GM13977 (cell line): ENCODE data around the gene LPGAT1.

Source experiments
- DNase-seq: peaks from one replicate; pipeline ENCODE4 v3.0.0; 2012; ENCODE audit warnings: low spot score
- in situ Hi-C: fragments of 300-500 bp; cut with MboI; formaldehyde crosslinking; loops from one replicate; pipeline ENCODE4 v1.12.0; 2022; ENCODE audit warnings: low sequenced_read_pairs, low pct_unique_long_range_greater_than_20kb, mixed read lengths, inconsistent platforms; ENCODE audit not compliant: unreplicated experiment
- TF ChIP-seq, protein P1 (sequence below): IDR thresholded peaks from 2 replicates; pipeline ENCODE4 v1.5.1; 2012; ENCODE audit warnings: mild to moderate bottlenecking, control low read depth; ENCODE audit not compliant: insufficient read depth; ENCODE audit errors: extremely low read depth, missing control alignments

LPGAT1 gene

DNA sequence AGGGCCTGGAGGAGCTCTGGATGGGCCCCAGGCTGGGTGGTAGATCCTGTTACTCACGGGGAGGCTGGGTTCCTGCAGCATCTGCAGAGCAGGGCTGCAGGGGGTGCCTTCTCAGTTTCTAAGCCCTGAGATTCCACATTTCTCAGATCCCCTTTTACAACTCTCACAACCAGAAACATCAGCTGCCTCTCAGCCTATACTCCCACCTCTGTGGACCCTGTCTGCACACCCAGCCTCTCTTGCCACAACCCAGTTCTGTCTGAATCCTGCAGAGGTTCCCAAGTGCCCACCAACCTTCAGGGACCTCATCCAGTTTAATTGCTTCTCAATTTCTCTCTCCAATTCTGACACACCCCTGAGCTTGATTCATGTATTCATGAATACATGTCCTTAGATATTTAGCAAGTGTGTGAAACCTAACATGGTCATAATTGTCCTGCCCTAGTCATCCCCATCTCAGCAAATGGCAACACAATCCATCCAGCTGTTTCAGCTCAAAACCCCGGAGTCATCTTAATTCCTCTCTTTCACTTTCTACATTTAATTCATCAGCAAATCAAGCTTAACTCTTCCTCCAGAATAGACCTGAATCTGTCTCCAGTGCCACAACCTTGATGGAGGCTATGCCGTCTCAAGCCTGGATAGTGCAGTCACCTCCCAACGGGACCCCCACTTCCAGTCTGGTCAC is 98.1 kb downstream of the LPGAT1 start:
- DNase-seq: no peak
- in situ Hi-C loops: no loop called here
- TF ChIP-seq, protein P1, sequence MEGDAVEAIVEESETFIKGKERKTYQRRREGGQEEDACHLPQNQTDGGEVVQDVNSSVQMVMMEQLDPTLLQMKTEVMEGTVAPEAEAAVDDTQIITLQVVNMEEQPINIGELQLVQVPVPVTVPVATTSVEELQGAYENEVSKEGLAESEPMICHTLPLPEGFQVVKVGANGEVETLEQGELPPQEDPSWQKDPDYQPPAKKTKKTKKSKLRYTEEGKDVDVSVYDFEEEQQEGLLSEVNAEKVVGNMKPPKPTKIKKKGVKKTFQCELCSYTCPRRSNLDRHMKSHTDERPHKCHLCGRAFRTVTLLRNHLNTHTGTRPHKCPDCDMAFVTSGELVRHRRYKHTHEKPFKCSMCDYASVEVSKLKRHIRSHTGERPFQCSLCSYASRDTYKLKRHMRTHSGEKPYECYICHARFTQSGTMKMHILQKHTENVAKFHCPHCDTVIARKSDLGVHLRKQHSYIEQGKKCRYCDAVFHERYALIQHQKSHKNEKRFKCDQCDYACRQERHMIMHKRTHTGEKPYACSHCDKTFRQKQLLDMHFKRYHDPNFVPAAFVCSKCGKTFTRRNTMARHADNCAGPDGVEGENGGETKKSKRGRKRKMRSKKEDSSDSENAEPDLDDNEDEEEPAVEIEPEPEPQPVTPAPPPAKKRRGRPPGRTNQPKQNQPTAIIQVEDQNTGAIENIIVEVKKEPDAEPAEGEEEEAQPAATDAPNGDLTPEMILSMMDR: no peak

DNA sequence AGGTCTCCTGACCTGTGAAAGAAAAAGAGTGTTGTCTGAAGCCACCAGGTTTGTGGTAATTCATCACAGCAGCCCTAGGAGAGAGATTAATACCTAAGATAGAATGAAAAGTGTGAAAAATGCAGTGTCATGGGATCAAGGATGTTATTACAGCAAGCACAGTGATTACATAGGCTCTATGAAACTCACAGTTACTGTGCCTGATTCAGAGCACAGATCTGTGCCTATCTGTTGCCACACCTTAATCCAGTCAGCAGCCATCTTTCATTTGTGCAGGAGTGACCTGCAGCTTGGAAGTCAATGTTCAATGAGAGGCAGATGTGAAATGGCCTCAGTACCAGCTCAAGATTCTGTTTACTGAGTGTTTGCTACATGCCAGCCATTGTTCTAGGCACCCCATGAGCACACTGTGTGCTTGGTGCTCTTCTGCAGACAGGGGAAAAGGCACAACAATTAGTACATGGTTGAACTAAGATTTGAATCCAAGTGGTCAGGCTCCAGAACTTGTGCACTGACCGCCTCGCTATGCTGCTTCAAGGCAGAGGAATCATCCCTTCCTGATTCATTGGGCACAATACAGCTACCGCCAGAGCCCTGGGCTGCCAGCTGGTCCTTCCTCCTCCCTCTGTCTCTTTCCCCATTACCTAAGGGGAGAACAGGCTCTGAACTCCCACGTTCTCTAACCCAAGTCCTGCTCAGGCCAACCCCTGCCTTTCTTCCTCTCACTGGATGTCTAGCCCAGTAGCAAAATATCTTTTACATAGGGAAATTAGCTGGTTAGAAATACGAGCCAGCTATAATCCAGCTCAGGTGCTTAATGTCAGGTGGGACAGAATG is 98.9 kb downstream of the LPGAT1 start:
- TF ChIP-seq, protein P1: no peak
- no peak for DNase-seq
- in situ Hi-C loops: no loop called here

DNA sequence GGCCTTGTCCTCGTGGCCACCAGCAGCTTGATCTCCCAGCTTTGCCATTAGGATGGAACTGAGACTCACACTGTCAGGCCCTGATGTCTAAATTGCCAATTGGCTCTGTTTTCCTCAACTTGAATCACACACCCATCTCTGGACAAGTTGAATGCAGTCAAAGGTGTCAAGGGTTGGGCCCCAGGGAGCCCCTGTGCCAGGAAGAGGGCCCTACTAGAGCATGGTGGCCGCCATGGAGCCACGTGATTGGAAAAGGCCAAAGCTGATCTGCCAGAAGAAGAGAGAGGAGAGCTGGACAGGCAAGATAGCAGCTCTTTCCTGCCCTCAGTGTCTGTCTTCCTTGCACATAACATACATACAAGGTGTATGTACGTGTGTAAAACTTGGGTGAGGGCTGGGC is 100.2 kb downstream of the LPGAT1 start:
- TF ChIP-seq, protein P1: no peak
- in situ Hi-C loops: no loop called here
- no peak for DNase-seq

DNA sequence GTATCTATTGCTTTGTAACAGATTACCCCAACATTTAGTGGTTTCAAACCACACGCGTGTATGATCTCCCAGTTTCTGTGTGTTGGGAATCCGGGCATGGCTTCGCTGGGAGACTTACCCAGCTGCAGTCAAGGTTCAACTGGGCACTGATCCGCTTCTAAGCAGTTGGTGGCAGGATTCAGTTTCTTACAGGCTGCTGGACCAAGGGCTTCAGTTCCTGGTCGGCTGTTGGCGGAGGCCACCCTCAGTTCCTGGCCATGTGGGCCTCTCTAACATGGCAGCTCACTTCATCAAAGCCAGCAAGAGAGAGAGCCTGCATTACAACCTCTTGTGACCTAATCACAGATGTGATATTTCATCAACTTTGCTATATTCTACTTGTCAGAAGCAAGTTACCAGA is 101.3 kb downstream of the LPGAT1 start:
- in situ Hi-C loops: no loop called here
- DNase-seq: no peak
- TF ChIP-seq, protein P1: no peak

DNA sequence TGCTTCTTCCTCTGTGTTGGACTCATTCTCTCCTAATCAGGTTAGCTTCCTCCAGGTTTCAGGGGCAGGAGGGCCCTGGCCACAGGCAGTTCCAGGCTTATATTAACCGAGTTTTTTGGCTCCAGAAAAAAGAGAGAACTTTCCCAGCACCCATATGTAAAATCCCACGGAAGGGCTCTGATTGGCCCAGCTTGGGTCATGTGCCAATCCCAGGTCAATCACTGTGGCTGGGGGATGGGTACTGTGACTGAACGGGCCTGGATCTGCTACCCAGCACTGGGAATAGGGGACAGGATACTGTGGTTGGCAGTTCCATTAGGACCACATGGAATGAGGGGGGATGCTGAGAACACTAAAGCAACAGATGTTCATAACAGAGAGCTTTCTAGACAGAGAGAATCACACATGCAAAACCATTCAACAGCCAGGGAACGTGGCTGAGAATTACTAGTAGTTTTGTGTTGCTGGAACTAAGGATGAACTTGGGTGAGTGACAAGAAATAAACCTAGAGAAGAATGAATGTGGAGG is 104.0 kb downstream of the LPGAT1 start:
- DNase-seq: no peak
- in situ Hi-C loops: no loop called here

DNA sequence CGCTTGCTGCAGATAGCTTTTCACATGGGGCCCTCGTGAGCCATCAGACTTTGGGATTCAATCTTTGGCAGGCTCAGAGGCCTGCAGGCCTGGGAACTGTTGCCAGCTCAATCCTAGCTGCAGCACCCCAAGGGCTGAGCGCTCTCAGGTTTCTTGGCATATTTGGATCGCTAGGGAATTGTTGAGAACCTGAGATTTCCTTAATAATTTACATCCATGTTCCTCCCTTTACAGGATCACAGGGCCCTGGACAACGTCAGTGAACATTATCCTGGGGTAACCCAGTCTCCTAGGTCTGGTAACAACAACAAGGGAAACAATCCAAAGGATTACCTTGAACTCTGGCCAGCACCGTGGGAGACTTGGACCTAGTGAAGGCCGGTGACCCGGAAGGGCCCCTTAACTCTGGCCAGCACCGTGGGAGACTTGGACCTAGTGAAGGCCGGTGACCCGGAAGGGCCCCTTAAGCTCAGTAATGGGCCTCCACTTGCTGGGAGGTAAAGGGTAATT is 105.8 kb downstream of the LPGAT1 start:
- in situ Hi-C loops: no loop called here
- TF ChIP-seq, protein P1: no peak
- no peak for DNase-seq

More for the DNA sequence above, 104.0 kb downstream of the LPGAT1 start:
- TF ChIP-seq, protein P1: no peak
